HepG2 (cell line): Measurements from ENCODE around the gene SEMA3G. TPM values are rescaled to one million over a fixed set of nuclear protein-coding genes. Genes with fewer than 3 reads are reported as not detected.

ENCODE experiments used
- ATM ChIP-seq: fragments of 450-650 bp; IDR thresholded peaks from 2 replicates; pipeline ENCODE4 v1.7.1; 2017; ENCODE audit warnings: mild to moderate bottlenecking, borderline replicate concordance
- ETV5 ChIP-seq: IDR thresholded peaks from 2 replicates; pipeline ENCODE4 v1.6.1; 2018; ENCODE audit warnings: missing biosample characterization, missing genetic modification reagents, inconsistent platforms, borderline replicate concordance
- FOSL1 ChIP-seq: sonication (generic); formaldehyde crosslinking; IDR thresholded peaks from 2 replicates; pipeline ENCODE4 v1.9.0; 2021; ENCODE audit warnings: missing genetic modification reagents, borderline replicate concordance
- HNF4G ChIP-seq, 2 experiments: sonication (generic) in 1 of 2; formaldehyde crosslinking in 1 of 2; IDR thresholded peaks; 2 replicates each; pipeline versions ENCODE4 v1.4.0 to v1.6.1; 2011 to 2020; ENCODE audit warnings: borderline replicate concordance in 2 of 2, low read depth in 2 of 2, mild to moderate bottlenecking in 2 of 2, low read length in 1 of 2, missing genetic modification reagents in 1 of 2, moderate library complexity in 1 of 2
- LBX2 ChIP-seq: sonication (generic); formaldehyde crosslinking; IDR thresholded peaks from 2 replicates; pipeline ENCODE4 v1.5.0; 2020; ENCODE audit warnings: missing genetic modification reagents, mild to moderate bottlenecking, borderline replicate concordance
- MAZ ChIP-seq, 2 experiments: sonication (generic) in 1 of 2; formaldehyde crosslinking in 1 of 2; IDR thresholded peaks; 2 replicates each; pipeline versions ENCODE4 v1.5.0 to v1.6.1; 2012 to 2020; ENCODE audit warnings: low read depth in 2 of 2, mild to moderate bottlenecking in 2 of 2, borderline replicate concordance in 1 of 2, improper control_type of control experiment in 1 of 2, low read length in 1 of 2, missing genetic modification reagents in 1 of 2, moderate library complexity in 1 of 2
- NAIF1 ChIP-seq: sonication (generic); formaldehyde crosslinking; IDR thresholded peaks from 2 replicates; pipeline ENCODE4 v1.5.0; 2020; ENCODE audit warnings: mild to moderate bottlenecking, missing genetic modification reagents, borderline replicate concordance
- NPAS2 ChIP-seq: sonication (generic); formaldehyde crosslinking; IDR thresholded peaks from 2 replicates; pipeline ENCODE4 v1.8.0; 2022; ENCODE audit warnings: mild to moderate bottlenecking, missing genetic modification reagents, borderline replicate concordance
- RXRB ChIP-seq: IDR thresholded peaks from 2 replicates; pipeline ENCODE4 v1.6.1; 2016; ENCODE audit warnings: borderline replicate concordance, missing genetic modification reagents, missing compliant biosample characterization
- SNAPC4 ChIP-seq: sonication (generic); formaldehyde crosslinking; IDR thresholded peaks from 2 replicates; pipeline ENCODE4 v1.4.0; 2020; ENCODE audit warnings: mild to moderate bottlenecking, missing genetic modification reagents
- TBL1XR1 ChIP-seq: fragments of 150-350 bp; IDR thresholded peaks from 2 replicates; pipeline ENCODE4 v1.6.1; 2014; ENCODE audit warnings: borderline replicate concordance, low read length; ENCODE audit not compliant: partially characterized antibody
- TMF1 ChIP-seq: sonication (generic); formaldehyde crosslinking; IDR thresholded peaks from 2 replicates; pipeline ENCODE4 v1.8.1; 2022; ENCODE audit warnings: low read depth, missing genetic modification reagents
- ZBTB49 ChIP-seq: sonication (generic); formaldehyde crosslinking; IDR thresholded peaks from 2 replicates; pipeline ENCODE4 v1.4.0; 2020; ENCODE audit warnings: missing genetic modification reagents, borderline replicate concordance
- ZC3H4 ChIP-seq: sonication (generic); formaldehyde crosslinking; IDR thresholded peaks from 2 replicates; pipeline ENCODE4 v1.4.0; 2020; ENCODE audit warnings: missing genetic modification reagents, borderline replicate concordance
- ZNF12 ChIP-seq: sonication (generic); formaldehyde crosslinking; IDR thresholded peaks from 2 replicates; pipeline ENCODE4 v1.5.0; 2020; ENCODE audit warnings: missing genetic modification reagents
- ZNF224 ChIP-seq: sonication (generic); formaldehyde crosslinking; IDR thresholded peaks from 2 replicates; pipeline ENCODE4 v1.5.0; 2020; ENCODE audit warnings: mild to moderate bottlenecking, missing genetic modification reagents
- ZNF619 ChIP-seq: sonication (generic); formaldehyde crosslinking; IDR thresholded peaks from 2 replicates; pipeline ENCODE4 v1.4.0; 2020; ENCODE audit warnings: mild to moderate bottlenecking, missing genetic modification reagents
- ZNF672 ChIP-seq: sonication (generic); formaldehyde crosslinking; IDR thresholded peaks from 2 replicates; pipeline ENCODE4 v1.8.1; 2022; ENCODE audit warnings: missing genetic modification reagents
- ZNF75D ChIP-seq: sonication (generic); formaldehyde crosslinking; IDR thresholded peaks from 2 replicates; pipeline ENCODE4 v1.8.1; 2023; ENCODE audit warnings: missing genetic modification reagents, mild to moderate bottlenecking, borderline replicate concordance
- ZNF761 ChIP-seq: sonication (generic); formaldehyde crosslinking; conservative IDR thresholded peaks from 2 replicates; pipeline ENCODE4 v1.4.0; 2020; ENCODE audit warnings: mild to moderate bottlenecking, missing genetic modification reagents
- polyA plus RNA-seq, 8 experiments: library from polyadenylated mRNA; depleted of rRNA in 3 of 8; stranded (reverse) in 7 of 8; unstranded in 1 of 8; fragments of >200 nt; fragmentation: Illumina TruSeq in 4 of 8; extraction: Trizol in 4 of 8; gene quantifications; 2 replicates each; pipeline versions ENCODE4 v1.2.1 to v1.2.3, GENCODE V29; 2011 to 2016; ENCODE audit warnings: low read depth in 4 of 8, missing spikeins in 1 of 8, mixed read lengths in 1 of 8; ENCODE audit not compliant: insufficient read depth in 1 of 8
- total RNA-seq, 5 experiments: library from RNA; depleted of rRNA; stranded (reverse); fragments of >200 nt; fragmentation: Illumina TruSeq; extraction: Trizol; gene quantifications; 2 replicates each; pipeline ENCODE4 v1.2.3, GENCODE V29; 2016; ENCODE audit warnings: low read depth in 1 of 5

The SEMA3G gene
- total and polyA plus RNA-seq, 2 of the 13 experiments (the other 11 are each of a cell fraction or from before 2014, with no cell fraction given) = 6.1 to 8.3 TPM

- TF ChIP-seq LBX2 (CRISPR knock-in tag) = no peak
- TF ChIP-seq NAIF1 (CRISPR knock-in tag) = no peak
- no peak for TF ChIP-seq NPAS2 (CRISPR knock-in tag)
- TF ChIP-seq FOSL1 (CRISPR knock-in tag) = no peak
- TF ChIP-seq SNAPC4 (CRISPR knock-in tag) = no peak
- TF ChIP-seq ZC3H4 (CRISPR knock-in tag) = no peak
- TF ChIP-seq ZNF12 = no peak
- TF ChIP-seq RXRB = peak; percentile 27; the same call in 1 of the 2 replicates
- TF ChIP-seq ZNF672 (CRISPR knock-in tag) = no peak
- TF ChIP-seq ZNF761 (CRISPR knock-in tag) = no peak
- TF ChIP-seq ZNF619 (CRISPR knock-in tag) = no peak
- no peak for TF ChIP-seq HNF4G (IDR thresholded peaks at IDR 0.05; ENCODE audit: borderline replicate concordance, low read depth, low read length)
- peak; percentile 32; the same call in 1 of the 2 replicates for TF ChIP-seq HNF4G (CRISPR knock-in tag; IDR thresholded peaks at IDR 0.05; ENCODE audit: borderline replicate concordance, low read depth)
- TF ChIP-seq ZBTB49 (CRISPR knock-in tag) = no peak
- TF ChIP-seq ZNF224 (CRISPR knock-in tag) = no peak
- no peak for TF ChIP-seq TMF1 (CRISPR knock-in tag)
- no peak for TF ChIP-seq ETV5
- TF ChIP-seq ATM = no peak
- TF ChIP-seq ZNF75D (CRISPR knock-in tag) = no peak
- TF ChIP-seq MAZ (IDR thresholded peaks at IDR 0.05; ENCODE audit: borderline replicate concordance, low read depth, low read length) = no peak
- no peak for TF ChIP-seq MAZ (CRISPR knock-in tag; IDR thresholded peaks at IDR 0.05; ENCODE audit: low read depth)
- no peak for TF ChIP-seq TBL1XR1
These were observed 2.0 kb upstream of the SEMA3G start (continued) for GRCh38 chr3:52446631-52447511.
